Dermis lymphatic vessel endothelial cell (primary cell): ENCODE results near the gene NME3. TPM values are rescaled to one million over a fixed set of nuclear protein-coding genes. Genes with fewer than 3 reads are reported as not detected.

Source experiments
- total RNA-seq: library from RNA; depleted of rRNA; stranded (reverse); fragments of >200 nt; gene quantifications from 2 replicates; pipeline ENCODE4 v1.2.1, GENCODE V29; 2014

Gene NME3
- 33.0 and 44.9 TPM in 2 replicates for total RNA-seq

GRCh38 chr16:1771188-1771863 is at the start of gene NME3:
Gene NME3, minus strand, starts transcription at chr16:1771543. Its CDS starts 9 bp downstream, at chr16:1771534.

GRCh38 chr16:1793578-1794220 is 22.4 kb upstream of the NME3 start, which contains the start of gene IGFALS:
Gene IGFALS, minus strand, starts transcription at chr16:1793705. Its CDS starts 53 bp downstream, at chr16:1793652.

GRCh38 chr16:1782408-1783264 is 11.3 kb upstream of the NME3 start, which contains the start of the genes NUBP2 and SPSB3:
Gene NUBP2, plus strand, starts transcription at chr16:1782960. Its CDS starts 61 bp downstream, at chr16:1783021.
Gene SPSB3, minus strand, starts transcription at chr16:1782571. Its CDS starts 1,088 bp downstream, at chr16:1781483.

GRCh38 chr16:1772908-1773702 is 1.8 kb upstream of the NME3 start, which contains the start of gene MRPS34:
Gene MRPS34, minus strand, starts transcription at chr16:1773134. Its CDS starts 15 bp downstream, at chr16:1773119.

GRCh38 chr16:1772362-1772907 is 1.1 kb upstream of the NME3 start, which contains the start of gene EME2:
Gene EME2, plus strand, starts transcription at chr16:1772810. Its CDS starts 418 bp downstream, at chr16:1773228.

Other genes starting within 250 kb of the NME3 start
- gene TMEM204, start 237.9 kb downstream of the NME3 start, total RNA-seq, result 142 and 170 TPM in 2 replicates
- gene IFT140, start 159.5 kb downstream of the NME3 start, total RNA-seq, result 15.5 and 18.2 TPM in 2 replicates
- 10.1 and 10.4 TPM in 2 replicates for gene CRAMP1, start 159.2 kb downstream of the NME3 start, total RNA-seq
- gene JPT2, start 93.3 kb downstream of the NME3 start, total RNA-seq, result 40.2 and 42.5 TPM in 2 replicates
- gene MAPK8IP3, start 65.3 kb downstream of the NME3 start, total RNA-seq, result 15.8 and 21.9 TPM in 2 replicates
- gene EME2, start 1.3 kb upstream of the NME3 start, total RNA-seq, result 3.8 and 4.0 TPM in 2 replicates
- 51.1 and 58.0 TPM in 2 replicates for gene MRPS34, start 1.6 kb upstream of the NME3 start, total RNA-seq
- gene SPSB3, start 11.0 kb upstream of the NME3 start, total RNA-seq, result 41.3 and 47.0 TPM in 2 replicates
- 54.0 and 59.8 TPM in 2 replicates for gene NUBP2, start 11.4 kb upstream of the NME3 start, total RNA-seq
- 0.09 and 0.11 TPM in 2 replicates for gene IGFALS, start 22.2 kb upstream of the NME3 start, total RNA-seq
- 41.3 and 78.7 TPM in 2 replicates for gene HAGH, start 55.3 kb upstream of the NME3 start, total RNA-seq
- gene FAHD1, start 55.7 kb upstream of the NME3 start, total RNA-seq, result 54.5 and 67.1 TPM in 2 replicates
- not detected in 2 replicates for gene MEIOB, start 100.6 kb upstream of the NME3 start, total RNA-seq
- gene HS3ST6, start 146.9 kb upstream of the NME3 start, total RNA-seq, result not detected in 2 replicates
- 8.4 and 11.8 TPM in 2 replicates for gene MSRB1, start 171.7 kb upstream of the NME3 start, total RNA-seq
- gene RPL3L, start 183.1 kb upstream of the NME3 start, total RNA-seq, result not detected in 2 replicates
- 122 and 128 TPM in 2 replicates for gene NDUFB10, start 188.0 kb upstream of the NME3 start, total RNA-seq
- gene RPS2, start 193.3 kb upstream of the NME3 start, total RNA-seq, result 3,346 and 3,366 TPM in 2 replicates
- not detected in 2 replicates for gene RNF151, start 195.3 kb upstream of the NME3 start, total RNA-seq
- gene TBL3, start 200.5 kb upstream of the NME3 start, total RNA-seq, result 21.0 and 27.2 TPM in 2 replicates
- 0.09 and 0.11 TPM in 2 replicates for gene NOXO1, start 209.9 kb upstream of the NME3 start, total RNA-seq
- gene GFER, start 212.7 kb upstream of the NME3 start, total RNA-seq, result 8.9 and 9.1 TPM in 2 replicates
- 1.2 and 2.2 TPM in 2 replicates for gene SYNGR3, start 218.4 kb upstream of the NME3 start, total RNA-seq
- 8.1 and 8.8 TPM in 2 replicates for gene ZNF598, start 238.3 kb upstream of the NME3 start, total RNA-seq
- 0.43 and 0.52 TPM in 2 replicates for gene NPW, start 248.2 kb upstream of the NME3 start, total RNA-seq